GM18868 (cell line): Measurements from ENCODE around the gene ZNF512B.
"Not testable (repeated sequence)": the region's sequence is repeated elsewhere in the genome, so short reads cannot be mapped to it uniquely, and the experiment has no call there.

Experiments
- ATAC-seq: cut with Tn5 transposase; IDR thresholded peaks from one replicate; pipeline ENCODE4 v1.9.1; 2021; ENCODE audit warnings: mild to moderate bottlenecking, moderate library complexity; ENCODE audit not compliant: unreplicated experiment

The ZNF512B gene

GRCh38 chr20:63978319-63979228 is 8.8 kb upstream of the ZNF512B start:
- peak; percentile 42 for ATAC-seq

- no peak for ATAC-seq
Observed at GRCh38 chr20:63977739-63978276, 8.1 kb upstream of the ZNF512B start.

GRCh38 chr20:63976980-63977738 is 7.4 kb upstream of the ZNF512B start:
- ATAC-seq: no peak

GRCh38 chr20:63976511-63976910 is 6.8 kb upstream of the ZNF512B start:
- not testable (repeated sequence) for ATAC-seq

- no peak for ATAC-seq
Observed at GRCh38 chr20:63974402-63975200, 4.9 kb upstream of the ZNF512B start.

GRCh38 chr20:63973636-63974401 is 4.1 kb upstream of the ZNF512B start:
- ATAC-seq: no peak

GRCh38 chr20:63973160-63973479 is 3.4 kb upstream of the ZNF512B start:
- no peak for ATAC-seq

- ATAC-seq: no peak
Observed at GRCh38 chr20:63972312-63973159, 2.8 kb upstream of the ZNF512B start.

- not testable (repeated sequence) for ATAC-seq
Observed at GRCh38 chr20:63971960-63972311, 2.2 kb upstream of the ZNF512B start.

- no peak for ATAC-seq
Observed at GRCh38 chr20:63970714-63971431, 1.1 kb upstream of the ZNF512B start.

- no peak for ATAC-seq
Observed at GRCh38 chr20:63968928-63969760, 586 bp downstream of the ZNF512B start.

GRCh38 chr20:63968136-63968927 is 1.4 kb downstream of the ZNF512B start:
- no peak for ATAC-seq

GRCh38 chr20:63967330-63968135 is 2.2 kb downstream of the ZNF512B start:
- no peak for ATAC-seq

- no peak for ATAC-seq
Observed at GRCh38 chr20:63966944-63967322, 2.8 kb downstream of the ZNF512B start.

GRCh38 chr20:63966172-63966943 is 3.4 kb downstream of the ZNF512B start:
- no peak for ATAC-seq

GRCh38 chr20:63964412-63964811 is 5.3 kb downstream of the ZNF512B start:
- ATAC-seq: no peak
